ENCODE measurements around the gene ATP6AP1. TPM values are rescaled to one million over a fixed set of nuclear protein-coding genes. Genes with fewer than 3 reads are reported as not detected.
A peak's percentile ranks its signal among the peaks of the same experiment; 100 is the strongest.

The ATP6AP1 gene
- total RNA-seq, 1 donor from 2014 or later = 30.3 TPM

- no peak for DNase-seq
These were observed 44.5 kb downstream of the ATP6AP1 start for GRCh38 chrX:154472685-154473632.

DNA sequence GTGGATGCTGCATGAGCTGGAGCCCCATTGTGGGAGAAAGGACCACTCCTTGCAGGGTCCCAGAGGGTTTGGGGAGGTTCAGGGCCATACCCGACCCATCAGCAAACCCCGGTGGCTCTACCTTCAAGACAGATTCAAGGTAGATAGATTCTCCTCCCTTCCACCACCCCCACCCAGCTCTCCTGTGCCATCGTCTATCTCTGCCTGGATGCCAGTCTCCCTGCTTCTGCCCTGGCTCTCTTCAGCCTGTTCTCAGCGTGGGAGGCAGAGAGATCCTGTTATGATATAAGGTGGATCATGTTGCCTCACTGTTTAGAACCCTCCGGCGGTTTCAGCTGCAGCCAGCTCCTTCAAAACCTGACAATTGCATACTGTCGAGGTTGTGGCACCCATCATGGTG lies 45.2 kb downstream of the ATP6AP1 start:
- DNase-seq = no peak

- DNase-seq = no peak
These were observed 48.3 kb downstream of the ATP6AP1 start for GRCh38 chrX:154476821-154477220.

GRCh38 chrX:154477891-154478477 lies 49.5 kb downstream of the ATP6AP1 start:
- DNase-seq = no peak

- DNase-seq = peak; percentile 75
These were observed 50.5 kb downstream of the ATP6AP1 start, which contains the start of gene LAGE3 for GRCh38 chrX:154478728-154479622. TSS of gene LAGE3 (minus strand) at chrX:154479281. CDS start at chrX:154478915, 366 bp downstream.

- DNase-seq = no peak
These were observed 52.7 kb downstream of the ATP6AP1 start for GRCh38 chrX:154481195-154481594.

- DNase-seq = no peak
These were observed 53.6 kb downstream of the ATP6AP1 start for GRCh38 chrX:154481911-154482601.

DNA sequence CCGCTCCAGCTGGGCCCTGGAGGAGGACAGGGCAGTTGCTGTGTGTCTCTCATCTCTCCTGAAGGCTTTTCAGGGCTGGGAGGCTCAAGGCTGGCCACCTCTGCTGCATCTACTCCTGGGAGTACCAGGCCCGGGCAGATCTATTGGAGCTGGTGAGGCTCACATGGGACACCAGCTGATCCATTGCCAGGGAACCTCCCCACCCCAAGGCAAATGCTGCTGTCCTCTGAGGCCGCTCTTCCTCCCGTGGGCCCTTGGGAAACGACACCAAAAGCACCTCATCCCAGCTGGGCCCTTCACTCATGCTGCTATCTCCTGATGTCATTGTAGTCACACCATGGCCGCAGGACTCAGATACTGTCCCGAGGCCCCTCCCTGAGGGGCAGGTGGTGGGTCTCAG lies 54.3 kb downstream of the ATP6AP1 start:
- no peak for DNase-seq

DNA sequence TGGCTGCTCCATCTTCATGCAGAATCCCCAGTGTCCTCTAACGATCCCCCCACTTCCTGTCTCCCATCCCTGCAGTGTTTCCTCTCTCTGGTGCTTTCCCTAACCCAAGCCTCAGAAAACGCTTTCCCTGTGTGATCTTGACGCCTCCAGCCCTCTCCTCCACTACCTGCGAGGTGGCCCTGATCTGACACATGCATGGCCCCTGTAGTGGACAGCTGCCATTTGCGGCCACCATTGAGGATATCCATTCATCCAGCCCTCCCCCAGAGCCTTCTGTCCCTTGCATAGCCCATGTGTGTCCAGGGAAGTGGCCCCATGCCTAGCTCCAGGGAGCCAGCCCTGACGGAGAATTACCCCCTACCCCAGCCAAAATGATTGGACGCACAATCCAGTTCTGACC lies 54.8 kb downstream of the ATP6AP1 start:
- no peak for DNase-seq

DNA sequence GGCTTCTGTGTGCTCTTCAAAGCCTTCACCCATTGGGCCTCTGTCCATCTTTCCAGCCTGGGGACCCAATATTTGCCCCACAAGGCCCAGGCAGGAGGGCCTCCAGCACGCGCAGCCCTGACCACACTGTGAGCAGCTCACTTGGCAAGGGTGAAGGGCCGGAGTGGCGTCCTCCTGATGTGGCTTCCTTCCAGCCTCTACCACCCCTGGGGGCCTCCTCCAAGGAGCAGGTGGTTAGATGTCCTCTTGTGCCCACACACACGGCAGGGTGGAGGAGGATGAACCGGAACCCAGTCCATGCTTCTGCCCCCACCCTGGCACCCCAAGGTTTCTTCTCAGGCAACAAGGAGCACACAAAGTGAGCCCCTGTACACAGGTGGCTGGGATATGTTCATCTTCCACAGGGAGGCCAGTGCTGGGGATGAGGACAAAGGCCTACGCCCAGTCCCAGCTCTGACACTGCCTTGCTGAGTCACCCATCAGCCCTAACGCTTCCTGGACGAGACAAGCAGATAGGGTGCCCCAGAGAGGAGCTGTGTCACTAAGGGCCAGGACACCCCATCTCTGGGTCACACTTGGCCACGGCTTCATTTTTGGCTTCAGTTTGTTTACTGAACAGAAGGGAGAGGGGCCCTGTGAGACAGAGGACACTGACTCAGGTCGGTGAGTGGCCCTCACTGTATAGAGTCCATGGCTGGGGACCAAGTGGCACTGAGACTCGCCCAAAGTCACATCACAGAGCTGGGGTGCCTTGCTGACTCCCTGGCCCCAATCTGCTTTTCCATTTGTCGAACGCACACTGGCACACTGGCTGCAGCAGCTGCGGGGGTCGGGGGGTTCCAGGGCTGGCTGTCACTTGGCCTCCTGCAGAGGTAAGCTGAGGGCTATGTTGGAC lies 56.0 kb downstream of the ATP6AP1 start:
- DNase-seq = no peak

DNA sequence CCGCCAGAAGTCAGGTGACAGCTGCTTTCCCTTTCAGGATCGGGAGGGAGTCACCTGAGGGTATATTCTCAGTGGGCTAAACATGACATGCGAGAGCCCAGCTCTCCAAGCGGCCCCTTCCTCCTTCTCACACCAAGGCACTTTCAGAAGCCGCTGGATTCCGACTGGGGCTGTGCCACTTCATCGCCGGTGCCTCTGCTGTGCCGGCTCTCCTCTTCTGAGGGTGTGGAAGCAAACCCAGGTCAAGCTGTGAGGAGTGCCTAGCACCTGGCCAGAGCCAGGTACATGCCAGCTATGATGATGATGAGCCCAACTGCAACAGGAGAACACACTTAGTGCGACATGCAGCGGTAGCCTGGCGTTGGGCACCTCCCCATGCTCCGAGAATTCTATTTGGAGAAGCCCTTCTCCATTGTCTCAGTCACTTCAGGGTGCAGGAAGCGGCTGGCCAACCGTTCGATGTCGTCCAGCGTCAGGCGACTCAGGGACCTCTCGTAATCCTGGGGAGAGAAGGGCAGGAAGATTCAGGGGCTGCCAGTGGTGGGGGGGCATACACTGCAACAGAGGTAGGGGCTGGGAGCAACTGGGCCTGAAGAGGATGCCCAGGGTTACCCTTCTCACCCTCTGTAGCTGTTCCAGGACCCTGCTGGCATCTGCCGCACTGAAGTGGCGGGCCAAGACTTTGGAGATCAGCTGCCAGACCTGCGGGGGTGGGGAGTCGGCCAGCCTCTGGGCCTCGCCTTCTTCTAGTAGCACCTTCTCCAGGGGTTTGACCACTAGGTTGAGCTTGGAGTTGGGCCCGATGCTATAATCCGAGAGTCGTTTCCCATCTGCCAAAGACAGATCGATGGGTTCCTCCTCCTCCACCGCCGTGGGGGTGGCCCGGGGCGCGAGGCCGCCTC lies 56.9 kb downstream of the ATP6AP1 start:
- DNase-seq = no peak

GRCh38 chrX:154486052-154486395 lies 57.5 kb downstream of the ATP6AP1 start:
- no peak for DNase-seq

Small RNA genes lying within 50 kb of the gene (small RNA-seq; reads per million reads assigned to genes)
- 0.07 reads per million for gene MIR6858 (ENCODE audit: low replicate concordance)
- not detected for gene SNORA70 (ENCODE audit: low replicate concordance)

Other genes with a start within 250 kb of the ATP6AP1 start
- gene OPN1MW, start 246.1 kb upstream of the ATP6AP1 start, total RNA-seq = not detected
- gene OPN1MW2, start 208.9 kb upstream of the ATP6AP1 start, total RNA-seq = not detected
- not detected for gene OPN1MW3, start 171.1 kb upstream of the ATP6AP1 start, total RNA-seq
- gene TEX28, start 133.6 kb upstream of the ATP6AP1 start, total RNA-seq = not detected
- 0.30 TPM for gene TKTL1, start 132.9 kb upstream of the ATP6AP1 start, total RNA-seq
- 397 TPM for gene FLNA, start 54.0 kb upstream of the ATP6AP1 start, total RNA-seq
- gene EMD, start 49.4 kb upstream of the ATP6AP1 start, total RNA-seq = 24.0 TPM
- gene RPL10, start 30.3 kb upstream of the ATP6AP1 start, total RNA-seq = 3,686 TPM
- gene DNASE1L1, start 19.4 kb upstream of the ATP6AP1 start, total RNA-seq = 10.8 TPM
- 18.3 TPM for gene TAFAZZIN, start 17.1 kb upstream of the ATP6AP1 start, total RNA-seq
- gene GDI1, start 8.5 kb downstream of the ATP6AP1 start, total RNA-seq = 58.2 TPM
- gene FAM50A, start 15.5 kb downstream of the ATP6AP1 start, total RNA-seq = 20.4 TPM
- gene PLXNA3, start 29.6 kb downstream of the ATP6AP1 start, total RNA-seq = 23.6 TPM
- gene LAGE3, start 50.6 kb downstream of the ATP6AP1 start, total RNA-seq = 5.2 TPM
- gene UBL4A, start 57.9 kb downstream of the ATP6AP1 start, total RNA-seq = 19.4 TPM
- 9.0 TPM for gene SLC10A3, start 62.0 kb downstream of the ATP6AP1 start, total RNA-seq
- 13.7 TPM for gene FAM3A, start 87.6 kb downstream of the ATP6AP1 start, total RNA-seq
- gene G6PD, start 118.2 kb downstream of the ATP6AP1 start, total RNA-seq = 19.5 TPM
- 5.4 TPM for gene IKBKG, start 118.9 kb downstream of the ATP6AP1 start, total RNA-seq
- gene CTAG1A, start 156.5 kb downstream of the ATP6AP1 start, total RNA-seq = not detected
- not detected for gene CTAG1B, start 190.6 kb downstream of the ATP6AP1 start, total RNA-seq
- not detected for gene CTAG2, start 224.9 kb downstream of the ATP6AP1 start, total RNA-seq